Measurements from ENCODE around the gene CASK. TPM values are rescaled to one million over a fixed set of nuclear protein-coding genes. Genes with fewer than 3 reads are reported as not detected.

CASK gene
- total RNA-seq, 1 experiment from 2014 or later: 33.5 TPM

GRCh38 chrX:41588271-41588670 lies 335.1 kb downstream of the CASK start:
- H3K27ac ChIP-seq (ENCODE audit: low read length): no peak overlapping the region
- H3K27me3 ChIP-seq (ENCODE audit: control insufficient read depth, insufficient read depth, low read length): no peaks in the 10 kb centered on the region
- no peak for ATAC-seq
- intact Hi-C loops (cut with micrococcal nuclease; ENCODE audit: unreplicated experiment): no loop called here
- no peaks in the 10 kb centered on the region for H3K36me3 ChIP-seq (ENCODE audit: control insufficient read depth, insufficient read depth, low read length)
- POLR2A ChIA-PET: no interaction called here
- no peak for TF ChIP-seq SIN3A (IDR thresholded peaks at IDR 0.05; ENCODE audit: borderline replicate concordance, insufficient read depth, low read depth, low read length)
- TF ChIP-seq TCF7L2 (IDR thresholded peaks at IDR 0.05; ENCODE audit: low read depth, low read length): no peak
- TF ChIP-seq REST (IDR thresholded peaks at IDR 0.05; ENCODE audit: insufficient read depth in 1 of 2, low read depth in 2 of 2, low read length in 1 of 2): no peak
- TF ChIP-seq POLR2AphosphoS5 (IDR thresholded peaks at IDR 0.05; ENCODE audit: low read depth, low read length): no peak
- no peak for TF ChIP-seq CTCF (IDR thresholded peaks at IDR 0.05)
- H3K4me3 ChIP-seq (ENCODE audit: low read depth in 2 of 2, low read length in 2 of 2): no peak overlapping the region
- H3K9me3 ChIP-seq (ENCODE audit: control insufficient read depth, insufficient read depth, low read depth, low read length): no peaks in the 10 kb centered on the region
- no peak for DNase-seq (ENCODE audit: low read depth, low spot score)
- no TSS peak for BruUV-seq (replicated peaks)
- H3K4me1 ChIP-seq (ENCODE audit: control insufficient read depth, insufficient read depth, low read length): no peaks in the 10 kb centered on the region
- in situ Hi-C loops (cut with HindIII; ENCODE audit: low pct_unique_long_range_greater_than_20kb, low sequenced_read_pairs): no loop called here
- CTCF ChIA-PET: no interaction called here

GRCh38 chrX:41580423-41581064 lies 342.8 kb downstream of the CASK start:
- intact Hi-C loops (cut with micrococcal nuclease; ENCODE audit: unreplicated experiment) (no loop called here), in situ Hi-C loops (cut with HindIII; ENCODE audit: low pct_unique_long_range_greater_than_20kb, low sequenced_read_pairs) (no loop called here)
- Histone ChIP-seq H3K9me3 (ENCODE audit: control insufficient read depth, insufficient read depth, low read depth, low read length) (no peaks in the 10 kb centered on the region), H3K4me3 (ENCODE audit: low read depth in 2 of 2, low read length in 2 of 2) (no peak overlapping the region), H3K36me3 (ENCODE audit: control insufficient read depth, insufficient read depth, low read length) (no peaks in the 10 kb centered on the region), H3K27ac (ENCODE audit: low read length) (no peak overlapping the region), H3K27me3 (ENCODE audit: control insufficient read depth, insufficient read depth, low read length) (no peaks in the 10 kb centered on the region), H3K4me1 (ENCODE audit: control insufficient read depth, insufficient read depth, low read length) (no peaks in the 10 kb centered on the region)
- TF ChIP-seq TCF7L2 (IDR thresholded peaks at IDR 0.05; ENCODE audit: low read depth, low read length) (no peak), CTCF (IDR thresholded peaks at IDR 0.05) (no peak), SIN3A (IDR thresholded peaks at IDR 0.05; ENCODE audit: borderline replicate concordance, insufficient read depth, low read depth, low read length) (no peak), REST (IDR thresholded peaks at IDR 0.05; ENCODE audit: insufficient read depth in 1 of 2, low read depth in 2 of 2, low read length in 1 of 2) (no peak), POLR2AphosphoS5 (IDR thresholded peaks at IDR 0.05; ENCODE audit: low read depth, low read length) (no peak)
- DNase-seq (ENCODE audit: low read depth, low spot score) (no peak), ATAC-seq (no peak)
- ChIA-PET CTCF (interaction anchor here (0.5 kb wide), 1 partner anchor 838 kb away, joined by 4 read pairs; no protein-coding TSS in a partner anchor), POLR2A (no interaction called here)
- BruUV-seq (replicated peaks): no TSS peak

All from Panc1 (cell line).